ENCODE results near the gene TMEM123.

The TMEM123 gene

GRCh38 chr11:102426000-102426399 is 26.6 kb downstream of the TMEM123 start:
- DNase-seq (ENCODE audit: low read depth), result no peak

GRCh38 chr11:102423936-102424335 is 28.6 kb downstream of the TMEM123 start:
- no peak for DNase-seq (ENCODE audit: low read depth)

DNA sequence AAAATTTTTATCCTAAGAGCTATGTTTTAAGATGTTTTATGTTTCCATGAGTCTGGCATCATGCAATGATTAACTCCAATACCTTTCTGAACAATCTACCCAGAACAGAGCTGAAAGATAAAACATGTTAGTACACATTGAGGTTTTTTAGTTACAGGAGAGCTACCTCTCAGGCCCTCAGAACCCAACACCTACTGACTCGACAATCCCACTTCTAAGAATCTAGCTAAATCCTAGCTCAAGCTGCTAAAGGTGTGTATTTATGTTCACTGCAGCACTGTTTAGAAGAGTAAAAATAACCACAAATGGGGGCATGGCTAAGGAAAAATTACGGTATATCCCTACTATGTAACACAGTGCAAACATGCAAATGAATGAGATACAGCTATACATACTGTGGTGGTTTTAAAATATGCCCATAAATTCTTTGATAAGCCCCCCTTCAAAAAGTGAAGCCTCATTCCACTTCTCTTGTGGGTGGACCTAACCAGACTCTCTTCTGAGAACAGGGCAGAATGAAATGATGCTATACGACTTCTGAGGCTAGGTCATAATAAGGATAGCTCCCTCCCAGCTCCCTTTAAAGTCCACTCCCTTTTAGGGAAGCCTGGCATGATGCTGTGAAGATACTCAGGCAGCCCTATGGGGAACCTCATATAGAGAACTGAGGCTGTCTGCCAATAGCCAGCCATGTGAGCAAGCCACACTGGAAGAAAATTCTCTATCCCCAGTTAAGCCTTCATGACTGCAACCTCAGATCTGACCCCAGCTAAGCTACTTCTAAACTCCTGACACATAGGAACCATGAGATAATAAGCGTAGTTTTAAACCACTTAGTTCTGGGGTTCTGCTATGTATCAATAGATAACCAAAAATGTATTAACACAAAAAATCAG is 29.5 kb downstream of the TMEM123 start:
- DNase-seq (ENCODE audit: low read depth), result no peak

DNA sequence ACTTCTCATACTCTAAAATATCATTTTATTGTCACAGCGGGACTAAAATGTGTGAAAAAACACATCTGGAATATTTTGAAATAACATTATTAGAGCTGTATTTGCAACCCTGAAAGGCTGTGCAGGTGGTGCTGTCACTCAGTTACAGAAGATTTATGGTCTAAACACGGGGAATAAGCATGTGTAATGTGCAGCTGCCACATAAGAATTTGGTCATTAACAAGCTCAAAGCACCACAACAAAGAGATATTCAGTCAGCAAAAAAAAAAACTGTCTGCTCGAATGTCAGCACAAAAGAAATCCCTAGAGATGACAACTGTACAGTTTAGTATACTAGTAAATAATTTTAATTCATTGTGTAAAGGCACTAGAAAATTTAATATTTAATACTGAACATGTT is 31.3 kb downstream of the TMEM123 start:
- DNase-seq (ENCODE audit: low read depth), result no peak

GRCh38 chr11:102420547-102420946 is 32.0 kb downstream of the TMEM123 start:
- DNase-seq (ENCODE audit: low read depth), result no peak

DNA sequence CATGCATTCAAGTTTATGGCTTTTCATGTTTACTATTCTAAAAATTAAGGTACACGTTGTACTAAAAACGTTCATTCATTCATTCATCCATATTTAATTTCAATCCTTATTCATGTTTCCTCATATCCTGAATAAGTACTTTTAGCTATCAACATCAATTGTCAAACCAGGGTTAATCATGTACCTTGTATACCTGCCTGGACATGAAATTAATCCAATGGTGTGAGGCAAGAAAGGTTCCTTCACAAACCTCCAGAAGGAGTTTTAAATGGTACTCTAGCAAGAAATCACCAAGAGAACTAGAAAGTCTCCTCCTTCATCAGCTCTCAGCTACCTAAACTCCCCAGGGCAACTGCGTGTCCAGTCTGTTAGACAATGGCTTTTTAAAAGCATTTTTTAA is 33.4 kb downstream of the TMEM123 start:
- no peak for DNase-seq (ENCODE audit: low read depth)

DNA sequence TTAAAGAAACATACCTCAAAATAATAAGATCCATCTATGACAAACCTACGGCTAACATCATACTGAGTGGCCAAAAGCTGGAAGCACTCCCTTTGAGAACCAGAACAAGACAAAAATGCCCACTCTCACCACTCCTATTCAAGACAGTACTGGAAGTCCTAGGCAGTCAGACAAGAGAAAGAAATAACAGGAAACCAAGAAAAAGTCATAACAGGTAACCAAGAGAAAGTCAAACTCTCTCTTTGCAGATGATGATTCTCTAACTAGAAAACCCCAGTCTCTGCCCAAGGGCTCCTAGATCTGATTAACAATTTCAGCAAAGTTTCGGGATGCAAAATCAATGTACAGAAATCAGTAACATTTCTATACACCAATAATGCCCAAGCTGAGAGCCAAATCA is 35.6 kb downstream of the TMEM123 start:
- no peak for DNase-seq (ENCODE audit: low read depth)

DNA sequence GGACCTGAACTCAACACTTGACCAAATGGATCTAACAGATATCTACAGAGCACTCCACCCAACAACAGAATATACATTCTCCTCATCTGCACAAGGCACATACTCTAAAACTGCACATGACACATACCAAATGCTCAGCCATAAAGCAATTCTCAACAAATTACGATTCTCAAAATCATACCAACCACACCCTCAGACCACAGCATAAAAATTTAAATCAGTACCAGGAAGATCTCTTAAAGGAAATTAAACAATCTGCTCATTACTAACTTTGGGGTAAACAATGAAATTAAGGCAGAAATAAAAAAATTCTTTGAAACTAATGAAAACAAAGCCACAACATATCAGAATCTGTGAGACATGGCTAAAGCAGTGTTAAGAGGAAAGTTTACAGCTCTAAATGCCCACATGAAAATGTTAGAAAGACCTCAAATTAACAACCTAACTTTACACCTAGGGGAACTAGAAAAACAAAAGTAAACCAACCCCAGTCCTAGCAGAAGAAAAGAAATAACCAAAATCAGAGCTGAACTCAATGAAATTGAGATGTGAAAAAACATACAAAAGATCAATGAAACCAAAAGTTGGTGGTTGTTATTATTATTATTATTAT is 37.2 kb downstream of the TMEM123 start:
- no peak for DNase-seq (ENCODE audit: low read depth)

DNA sequence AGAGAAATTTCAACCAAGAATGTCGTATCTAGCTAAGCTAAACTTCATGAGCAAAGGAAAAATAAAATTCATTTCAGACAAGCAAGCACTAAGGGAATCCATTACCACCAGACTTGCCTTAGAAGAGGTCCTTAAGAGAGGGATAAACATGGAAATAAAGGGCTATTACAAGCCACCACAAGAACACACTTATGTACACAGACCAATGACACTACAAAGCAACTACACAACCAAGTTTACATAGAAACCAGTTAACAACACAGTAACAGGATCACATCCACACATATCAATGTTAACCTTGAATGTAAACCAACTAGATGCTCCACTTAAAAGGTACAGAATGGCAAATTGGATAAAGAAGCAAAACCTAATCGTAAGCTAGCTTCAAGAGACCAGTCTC is 38.0 kb downstream of the TMEM123 start:
- DNase-seq (ENCODE audit: low read depth), result no peak

GRCh38 chr11:102413497-102413896 is 39.1 kb downstream of the TMEM123 start:
- DNase-seq (ENCODE audit: low read depth), result no peak

DNA sequence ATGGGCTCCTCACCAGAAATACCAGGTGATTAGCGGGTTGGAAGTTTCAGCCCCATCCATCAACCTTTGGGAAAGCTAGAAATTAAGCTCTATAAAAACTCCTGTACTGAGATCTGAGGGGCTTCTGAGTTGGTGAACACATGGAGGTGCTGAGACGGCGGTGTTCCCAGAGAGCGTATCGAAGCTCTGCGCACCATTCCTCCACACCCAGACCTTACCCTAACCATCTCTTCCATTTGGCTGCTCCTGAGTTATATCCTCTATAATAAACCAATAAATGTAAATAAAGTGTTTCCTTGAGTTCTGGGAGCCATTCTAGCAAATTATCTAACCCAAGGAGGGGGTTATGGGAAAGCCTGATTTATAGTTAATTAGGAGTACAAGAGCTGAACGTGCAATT is 41.4 kb downstream of the TMEM123 start:
- DNase-seq (ENCODE audit: low read depth), result no peak

DNA sequence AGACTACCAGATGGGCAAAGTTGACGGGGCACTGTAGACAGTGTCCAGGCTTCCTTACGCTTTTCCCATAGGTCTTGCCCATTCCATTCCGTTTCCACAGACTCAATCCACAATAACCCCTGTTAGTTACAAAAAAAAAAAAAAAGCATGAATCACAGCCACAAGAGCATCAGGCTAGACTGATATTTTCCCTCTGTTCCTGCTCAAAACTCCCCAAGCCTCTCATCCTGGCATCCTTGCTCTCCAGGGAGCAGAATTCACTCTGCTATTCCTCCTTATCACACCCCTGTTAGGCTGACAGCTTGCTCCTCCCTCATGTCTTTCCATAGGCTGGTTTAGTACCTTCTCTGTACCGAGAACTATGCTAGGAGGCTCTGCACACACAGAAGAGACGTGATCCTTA is 42.2 kb downstream of the TMEM123 start:
- no peak for DNase-seq (ENCODE audit: low read depth)

DNA sequence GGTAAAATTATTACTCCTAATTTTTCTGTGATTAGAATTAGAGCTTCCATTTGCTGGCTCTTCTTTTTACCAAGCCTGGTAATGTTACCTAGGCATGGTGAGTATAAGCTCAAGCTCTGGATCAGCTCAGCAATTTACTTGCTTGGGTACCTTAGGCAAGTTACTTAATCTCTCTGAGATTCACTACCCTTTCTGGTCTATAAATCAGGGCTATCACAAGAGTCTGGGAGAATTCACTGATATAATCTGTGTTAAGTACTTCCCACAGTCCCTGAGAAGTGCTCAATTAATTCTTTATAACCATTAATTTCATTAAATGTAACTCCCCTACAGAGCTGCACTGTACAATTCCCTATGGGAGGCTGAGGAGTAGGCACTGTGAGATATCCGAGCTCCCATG is 44.2 kb downstream of the TMEM123 start:
- DNase-seq (ENCODE audit: low read depth), result no peak

DNA sequence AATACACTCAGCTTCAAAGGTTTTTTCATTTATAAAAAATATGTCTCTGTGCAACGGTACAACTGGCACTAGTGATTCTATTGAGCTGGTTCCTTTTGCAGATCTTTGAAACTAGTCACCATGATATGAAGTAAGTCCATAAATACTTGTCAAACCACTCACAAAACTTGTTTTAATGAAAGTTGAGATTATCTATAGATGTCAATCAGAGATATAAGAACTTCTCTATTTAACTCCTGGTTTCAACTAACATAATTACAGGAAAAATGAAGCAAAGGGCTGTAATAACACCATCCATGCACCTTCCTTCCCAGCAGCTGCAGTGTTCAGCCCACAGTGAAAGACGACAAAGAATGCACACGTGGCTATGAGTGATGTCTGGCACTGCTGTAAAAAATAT is 44.7 kb downstream of the TMEM123 start:
- DNase-seq (ENCODE audit: low read depth), result no peak

DNA sequence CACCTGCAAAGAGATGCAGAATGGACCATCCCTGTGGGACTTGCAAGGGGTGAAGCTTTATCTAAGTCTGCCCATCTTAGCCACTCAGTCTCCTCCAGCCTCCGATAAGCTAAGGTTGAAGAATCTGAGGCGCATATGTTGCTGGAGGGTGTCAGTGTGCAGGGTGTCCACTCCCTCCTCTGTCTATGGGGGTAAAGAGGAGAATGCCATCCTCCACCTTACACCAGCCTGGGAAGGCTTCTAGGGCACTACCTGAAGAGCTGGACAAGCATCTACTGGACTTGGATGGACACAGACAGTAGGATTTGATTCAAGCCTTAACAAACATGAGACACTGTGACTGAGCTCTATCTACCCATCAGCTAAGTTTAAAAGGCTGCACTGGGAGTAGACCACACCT is 46.5 kb downstream of the TMEM123 start:
- no peak for DNase-seq (ENCODE audit: low read depth)

DNA sequence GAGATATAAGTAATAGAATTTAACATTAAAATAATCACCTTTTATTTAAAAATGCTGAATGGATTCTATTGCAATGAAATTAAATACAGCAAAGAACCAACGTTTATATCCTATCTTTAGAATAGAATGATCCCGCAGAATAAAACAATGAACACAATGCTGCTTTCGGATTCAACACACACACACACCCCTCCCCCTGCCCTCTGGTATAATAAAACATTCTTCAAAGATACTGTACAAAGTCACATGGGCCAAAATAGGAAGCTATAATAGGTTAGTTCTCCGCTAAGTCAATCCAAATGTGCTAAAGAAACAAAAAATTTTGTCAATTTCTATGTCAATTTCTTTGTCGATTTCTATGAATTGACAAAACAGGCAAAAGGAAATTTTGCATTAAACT is 47.1 kb downstream of the TMEM123 start:
- no peak for DNase-seq (ENCODE audit: low read depth)

- DNase-seq (ENCODE audit: low read depth), result no peak
Measured at GRCh38 chr11:102402548-102402947, 50.0 kb downstream of the TMEM123 start.

GRCh38 chr11:102401905-102402304 is 50.7 kb downstream of the TMEM123 start:
- DNase-seq (ENCODE audit: low read depth), result no peak

- no peak for DNase-seq (ENCODE audit: low read depth)
Measured at GRCh38 chr11:102400603-102401002, 52.0 kb downstream of the TMEM123 start.

DNA sequence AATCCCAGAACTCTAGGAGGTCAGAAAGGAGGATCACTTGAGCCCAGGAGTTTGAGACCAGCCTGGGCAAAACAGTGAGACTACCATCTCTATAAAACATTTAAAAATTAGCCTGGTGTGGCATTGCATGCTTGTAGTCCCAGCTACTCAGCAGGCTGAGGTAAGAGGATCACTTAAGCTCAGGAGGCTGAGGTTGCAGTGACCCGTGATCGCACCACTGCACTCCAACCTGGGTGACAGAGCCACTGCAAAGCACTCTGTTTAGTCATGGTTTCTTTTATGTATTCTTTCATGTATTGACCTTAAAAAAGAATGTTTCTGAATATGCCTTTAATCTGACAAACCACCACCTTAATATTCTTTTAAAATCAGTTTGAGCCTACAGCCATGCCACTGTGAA is 53.4 kb downstream of the TMEM123 start:
- no peak for DNase-seq (ENCODE audit: low read depth)

GRCh38 chr11:102398297-102398696 is 54.3 kb downstream of the TMEM123 start:
- no peak for DNase-seq (ENCODE audit: low read depth)

DNA sequence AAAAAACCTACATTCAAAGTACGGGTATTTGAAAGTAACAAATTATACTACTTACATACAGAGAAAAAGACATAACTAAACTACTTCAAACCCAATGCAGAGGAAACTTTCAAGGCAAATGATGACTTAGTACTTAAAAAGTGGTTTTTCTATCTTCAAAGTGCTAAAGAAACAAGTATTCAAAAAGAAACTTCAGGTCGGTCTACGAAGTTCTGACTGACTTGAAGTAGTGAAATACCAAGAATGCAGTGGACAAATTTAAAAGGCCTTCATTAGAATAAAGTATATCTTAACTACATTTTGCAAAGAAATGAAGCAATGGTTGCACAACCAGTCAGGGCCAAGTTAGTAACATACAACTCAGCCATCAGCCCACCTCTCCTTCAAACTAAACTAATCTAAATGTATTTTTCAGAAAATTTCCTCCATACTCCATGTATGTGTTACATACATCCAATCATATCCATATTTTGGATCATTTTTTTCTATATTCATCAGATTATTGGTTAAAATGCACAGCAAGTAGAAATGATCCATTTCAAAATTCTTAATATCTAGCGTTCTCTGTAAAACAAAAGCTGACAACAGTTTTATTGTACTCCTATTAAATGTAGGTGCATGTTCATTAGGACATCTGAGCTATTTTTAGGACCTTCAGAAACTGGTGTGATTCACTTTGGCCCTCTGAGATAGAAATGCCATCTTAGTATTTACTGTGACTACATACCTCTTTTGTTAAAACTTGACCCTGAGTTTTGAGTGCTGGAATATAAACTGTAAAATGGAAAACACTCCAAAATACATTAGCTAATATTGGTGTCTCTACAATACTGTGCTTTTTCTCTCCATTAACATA is 55.6 kb downstream of the TMEM123 start:
- no peak for DNase-seq (ENCODE audit: low read depth)
